ENCODE results near the gene CERK.

DNA sequence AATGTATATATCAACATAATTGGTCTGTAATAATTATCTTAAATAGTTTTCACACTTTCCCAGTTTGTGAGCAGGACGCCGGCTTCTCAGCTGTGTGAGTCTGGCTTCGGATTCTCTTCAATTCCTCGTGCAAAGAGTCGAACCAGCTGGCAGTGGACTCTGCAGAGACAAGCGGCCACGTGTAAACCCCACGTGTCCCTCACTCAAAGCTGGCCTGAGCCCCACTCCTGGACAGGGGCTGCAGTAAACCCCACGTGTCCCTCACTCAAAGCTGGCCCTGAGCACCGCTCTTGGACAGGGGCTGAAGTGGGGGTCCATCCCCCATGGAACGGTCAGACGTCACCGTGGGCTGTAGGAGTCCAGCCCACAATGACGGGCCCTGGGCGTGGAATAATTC, 51.0 kb downstream of the CERK start:
- TF ChIP-seq, protein P1, sequence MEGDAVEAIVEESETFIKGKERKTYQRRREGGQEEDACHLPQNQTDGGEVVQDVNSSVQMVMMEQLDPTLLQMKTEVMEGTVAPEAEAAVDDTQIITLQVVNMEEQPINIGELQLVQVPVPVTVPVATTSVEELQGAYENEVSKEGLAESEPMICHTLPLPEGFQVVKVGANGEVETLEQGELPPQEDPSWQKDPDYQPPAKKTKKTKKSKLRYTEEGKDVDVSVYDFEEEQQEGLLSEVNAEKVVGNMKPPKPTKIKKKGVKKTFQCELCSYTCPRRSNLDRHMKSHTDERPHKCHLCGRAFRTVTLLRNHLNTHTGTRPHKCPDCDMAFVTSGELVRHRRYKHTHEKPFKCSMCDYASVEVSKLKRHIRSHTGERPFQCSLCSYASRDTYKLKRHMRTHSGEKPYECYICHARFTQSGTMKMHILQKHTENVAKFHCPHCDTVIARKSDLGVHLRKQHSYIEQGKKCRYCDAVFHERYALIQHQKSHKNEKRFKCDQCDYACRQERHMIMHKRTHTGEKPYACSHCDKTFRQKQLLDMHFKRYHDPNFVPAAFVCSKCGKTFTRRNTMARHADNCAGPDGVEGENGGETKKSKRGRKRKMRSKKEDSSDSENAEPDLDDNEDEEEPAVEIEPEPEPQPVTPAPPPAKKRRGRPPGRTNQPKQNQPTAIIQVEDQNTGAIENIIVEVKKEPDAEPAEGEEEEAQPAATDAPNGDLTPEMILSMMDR (IDR thresholded peaks at IDR 0.05) = no peak
- TF ChIP-seq POLR2A (IDR thresholded peaks at IDR 0.05) = no peak
